ENCODE measurements around the gene HOXD9. TPM values are rescaled to one million over a fixed set of nuclear protein-coding genes. Genes with fewer than 3 reads are reported as not detected.

HOXD9 gene
- total RNA-seq, 2 experiments from 2014 or later: not detected

DNA sequence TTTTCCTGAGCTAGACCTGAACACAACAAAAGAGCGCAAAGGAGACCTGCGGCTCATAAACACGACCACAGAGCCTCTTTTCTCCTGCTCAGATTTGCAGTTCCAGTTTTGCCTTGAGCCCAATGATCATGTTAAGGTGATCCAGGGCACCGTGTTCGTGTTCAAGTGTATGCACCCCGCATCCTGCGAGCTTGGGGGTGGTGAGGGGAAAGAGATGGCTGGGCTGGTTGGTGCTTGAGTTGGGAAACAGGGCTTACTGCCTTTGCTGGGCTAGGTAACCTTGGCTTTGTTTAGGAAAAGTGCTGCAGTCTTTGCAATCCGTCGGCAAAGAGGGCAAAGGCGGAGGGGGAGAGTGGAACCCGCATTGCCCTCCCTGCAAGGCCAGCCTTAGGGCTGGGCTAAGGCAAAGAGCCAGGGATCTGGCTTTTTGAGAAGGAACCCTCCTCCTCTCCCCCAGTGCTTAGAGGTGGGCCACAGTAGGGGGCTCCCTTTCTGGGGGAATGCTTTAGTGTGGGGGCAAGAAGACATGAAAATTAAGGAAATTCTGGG lies 4.6 kb upstream of the HOXD9 start:
- no peak overlapping the region for H3K27ac Mint-ChIP-seq
- H3K4me3 Mint-ChIP-seq: no peak overlapping the region
- CTCF ChIA-PET: interaction anchor here (1.2 kb wide), 1 partner anchor 9 kb away, joined by 4 read pairs; no protein-coding TSS in a partner anchor
- peaks cover 81% of the 10 kb centered on the region for H3K27me3 Mint-ChIP-seq (ENCODE audit: low read depth)
- H3K36me3 Mint-ChIP-seq (ENCODE audit: low read depth): peaks cover 5% of the 10 kb centered on the region
- H3K4me1 Mint-ChIP-seq (ENCODE audit: low read depth): peaks cover 4% of the 10 kb centered on the region
- DNase-seq: no peak
- intact Hi-C loops (cut with micrococcal nuclease): no loop called here
- peaks cover 3% of the 10 kb centered on the region for H3K9me3 Mint-ChIP-seq

- no peak overlapping the region for H3K27ac Mint-ChIP-seq
- intact Hi-C loops (cut with micrococcal nuclease): no loop called here
- peaks cover 76% of the 10 kb centered on the region for H3K27me3 Mint-ChIP-seq (ENCODE audit: low read depth)
- peaks cover 11% of the 10 kb centered on the region for H3K4me1 Mint-ChIP-seq (ENCODE audit: low read depth)
- H3K4me3 Mint-ChIP-seq: no peak overlapping the region
- CTCF ChIA-PET: no interaction called here
- H3K36me3 Mint-ChIP-seq (ENCODE audit: low read depth): peaks cover 5% of the 10 kb centered on the region
- DNase-seq: peak; percentile 45
- H3K9me3 Mint-ChIP-seq: peaks cover 3% of the 10 kb centered on the region
Observed at GRCh38 chr2:176118601-176119339, 3.7 kb upstream of the HOXD9 start.

GRCh38 chr2:176120364-176121189 lies 1.9 kb upstream of the HOXD9 start:
- Mint-ChIP-seq H3K27ac (no peak overlapping the region), H3K4me3 (no peak overlapping the region), H3K4me1 (ENCODE audit: low read depth) (peaks cover 13% of the 10 kb centered on the region), H3K27me3 (ENCODE audit: low read depth) (peaks cover 79% of the 10 kb centered on the region), H3K36me3 (ENCODE audit: low read depth) (peaks cover 2% of the 10 kb centered on the region), H3K9me3 (peaks cover 3% of the 10 kb centered on the region)
- no peak for DNase-seq
- CTCF ChIA-PET: interaction anchor here (0.6 to 1.4 kb wide), 7 partner anchors 20 to 434 kb away, joined by 3 to 5 read pairs (median 4); no protein-coding TSS in a partner anchor
- intact Hi-C loops (cut with micrococcal nuclease): loop anchor here (2.0 to 5.0 kb wide), 3 partner anchors 14 to 42 kb away; partner anchors contain the start of gene HOXD11

GRCh38 chr2:176121190-176122051 lies 1.1 kb upstream of the HOXD9 start:
- Mint-ChIP-seq H3K27ac (no peak overlapping the region), H3K36me3 (ENCODE audit: low read depth) (peaks cover 2% of the 10 kb centered on the region), H3K27me3 (ENCODE audit: low read depth) (peaks cover 79% of the 10 kb centered on the region), H3K4me3 (no peak overlapping the region), H3K4me1 (ENCODE audit: low read depth) (peaks cover 13% of the 10 kb centered on the region), H3K9me3 (peaks cover 3% of the 10 kb centered on the region)
- CTCF ChIA-PET: interaction anchor here (0.6 to 1.4 kb wide), 5 partner anchors 27 to 433 kb away, joined by 3 to 4 read pairs (median 4); no protein-coding TSS in a partner anchor
- no peak for DNase-seq
- intact Hi-C loops (cut with micrococcal nuclease): loop anchor here (2.0 to 5.0 kb wide), 3 partner anchors 15 to 41 kb away; partner anchors contain the start of gene HOXD11

- H3K27ac Mint-ChIP-seq: no peak overlapping the region
- intact Hi-C loops (cut with micrococcal nuclease): loop anchor here (5.0 kb wide), 2 partner anchors 35 to 40 kb away; no protein-coding TSS in a partner anchor
- DNase-seq: no peak
- CTCF ChIA-PET: interaction anchor here (0.6 kb wide), 1 partner anchor 59 kb away, joined by 3 read pairs; no protein-coding TSS in a partner anchor
- peaks cover 2% of the 10 kb centered on the region for H3K36me3 Mint-ChIP-seq (ENCODE audit: low read depth)
- peaks cover 13% of the 10 kb centered on the region for H3K4me1 Mint-ChIP-seq (ENCODE audit: low read depth)
- peaks cover 78% of the 10 kb centered on the region for H3K27me3 Mint-ChIP-seq (ENCODE audit: low read depth)
- peak overlapping the region; percentile 53 for H3K4me3 Mint-ChIP-seq
- H3K9me3 Mint-ChIP-seq: peaks cover 1% of the 10 kb centered on the region
Observed at GRCh38 chr2:176122052-176122682, 352 bp upstream of the HOXD9 start.

- H3K27me3 Mint-ChIP-seq (ENCODE audit: low read depth): peaks cover 75% of the 10 kb centered on the region
- DNase-seq: no peak
- no peaks in the 10 kb centered on the region for H3K36me3 Mint-ChIP-seq (ENCODE audit: low read depth)
- intact Hi-C loops (cut with micrococcal nuclease): loop anchor here (5.0 kb wide), 2 partner anchors 36 to 39 kb away; no protein-coding TSS in a partner anchor
- H3K4me3 Mint-ChIP-seq: peak overlapping the region; percentile 21
- peaks cover 19% of the 10 kb centered on the region for H3K4me1 Mint-ChIP-seq (ENCODE audit: low read depth)
- CTCF ChIA-PET: interaction anchor here (0.8 kb wide), 1 partner anchor 27 kb away, joined by 3 read pairs; no protein-coding TSS in a partner anchor
- H3K27ac Mint-ChIP-seq: no peak overlapping the region
- peaks cover 1% of the 10 kb centered on the region for H3K9me3 Mint-ChIP-seq
Observed at GRCh38 chr2:176123411-176124109, 1.0 kb downstream of the HOXD9 start.

- CTCF ChIA-PET: interaction anchor here (0.8 kb wide), 1 partner anchor 28 kb away, joined by 3 read pairs; no protein-coding TSS in a partner anchor
- intact Hi-C loops (cut with micrococcal nuclease): loop anchor here (5.0 kb wide), 2 partner anchors 37 to 38 kb away; no protein-coding TSS in a partner anchor
- H3K27ac Mint-ChIP-seq: no peak overlapping the region
Observed at GRCh38 chr2:176124110-176124946, 1.8 kb downstream of the HOXD9 start.

GRCh38 chr2:176124947-176125771 lies 2.6 kb downstream of the HOXD9 start:
- Mint-ChIP-seq H3K27me3 (ENCODE audit: low read depth) (peaks cover 67% of the 10 kb centered on the region), H3K27ac (no peak overlapping the region), H3K36me3 (ENCODE audit: low read depth) (no peaks in the 10 kb centered on the region), H3K4me3 (no peak overlapping the region), H3K4me1 (ENCODE audit: low read depth) (peaks cover 21% of the 10 kb centered on the region), H3K9me3 (no peaks in the 10 kb centered on the region)
- intact Hi-C loops (cut with micrococcal nuclease): loop anchor here (5.0 kb wide), 2 partner anchors 37 to 38 kb away; no protein-coding TSS in a partner anchor
- CTCF ChIA-PET: interaction anchor here (1.4 to 4.4 kb wide), 6 partner anchors 16 to 1023 kb away, joined by 3 to 54 read pairs (median 15); no protein-coding TSS in a partner anchor
- no peak for DNase-seq

More at GRCh38 chr2:176124110-176124946, 1.8 kb downstream of the HOXD9 start:
- Mint-ChIP-seq H3K4me3 (no peak overlapping the region), H3K4me1 (ENCODE audit: low read depth) (peaks cover 21% of the 10 kb centered on the region), H3K9me3 (no peaks in the 10 kb centered on the region), H3K27me3 (ENCODE audit: low read depth) (peaks cover 75% of the 10 kb centered on the region), H3K36me3 (ENCODE audit: low read depth) (no peaks in the 10 kb centered on the region)
- DNase-seq: no peak

- intact Hi-C loops (cut with micrococcal nuclease): no loop called here
- Mint-ChIP-seq H3K9me3 (no peaks in the 10 kb centered on the region), H3K27ac (no peak overlapping the region), H3K4me3 (no peak overlapping the region), H3K4me1 (ENCODE audit: low read depth) (peaks cover 21% of the 10 kb centered on the region), H3K36me3 (ENCODE audit: low read depth) (no peaks in the 10 kb centered on the region), H3K27me3 (ENCODE audit: low read depth) (peaks cover 63% of the 10 kb centered on the region)
- DNase-seq: no peak
- CTCF ChIA-PET: interaction anchor here (1.4 to 4.4 kb wide), 8 partner anchors 15 to 1023 kb away, joined by 3 to 54 read pairs (median 12); no protein-coding TSS in a partner anchor
Observed at GRCh38 chr2:176125772-176126054, 3.2 kb downstream of the HOXD9 start.

Measured in activated naive CD4-positive, alpha-beta T cell treated with anti-CD3 and anti-CD28 coated beads for 36 hours (primary cell).